ENCODE data around the gene PEX14.
A peak's percentile ranks its signal among the peaks of the same experiment; 100 is the strongest.

The PEX14 gene

GRCh38 chr1:10622910-10623685, 148.3 kb downstream of the PEX14 start:
- no peak for DNase-seq

GRCh38 chr1:10623686-10624145, 149.0 kb downstream of the PEX14 start:
- no peak for DNase-seq

GRCh38 chr1:10624256-10625050, 149.7 kb downstream of the PEX14 start:
- DNase-seq, result no peak

- DNase-seq, result no peak
These were observed 150.3 kb downstream of the PEX14 start for GRCh38 chr1:10625076-10625475.

GRCh38 chr1:10625554-10625953, 150.8 kb downstream of the PEX14 start:
- DNase-seq, result no peak

- peak; percentile 78 for DNase-seq
These were observed 151.5 kb downstream of the PEX14 start for GRCh38 chr1:10626131-10626731.

- no peak for DNase-seq
These were observed 152.2 kb downstream of the PEX14 start for GRCh38 chr1:10626791-10627410.

- no peak for DNase-seq
These were observed 153.9 kb downstream of the PEX14 start for GRCh38 chr1:10628685-10629084.

- no peak for DNase-seq
These were observed 154.5 kb downstream of the PEX14 start for GRCh38 chr1:10629091-10629815.

GRCh38 chr1:10629816-10630571, 155.2 kb downstream of the PEX14 start:
- DNase-seq, result no peak

GRCh38 chr1:10630661-10631120, 155.9 kb downstream of the PEX14 start:
- no peak for DNase-seq

- DNase-seq, result no peak
These were observed 156.5 kb downstream of the PEX14 start for GRCh38 chr1:10631121-10631810.

GRCh38 chr1:10631811-10632593, 157.3 kb downstream of the PEX14 start:
- DNase-seq, result no peak

- DNase-seq, result no peak
These were observed 157.9 kb downstream of the PEX14 start for GRCh38 chr1:10632691-10633090.

GRCh38 chr1:10633416-10633815, 158.7 kb downstream of the PEX14 start:
- no peak for DNase-seq

- no peak for DNase-seq
These were observed 159.3 kb downstream of the PEX14 start for GRCh38 chr1:10634075-10634427.

- DNase-seq, result no peak
These were observed 159.8 kb downstream of the PEX14 start for GRCh38 chr1:10634428-10635084.

GRCh38 chr1:10635085-10635896, 160.5 kb downstream of the PEX14 start:
- DNase-seq, result peak; percentile 58

- DNase-seq, result no peak
These were observed 161.2 kb downstream of the PEX14 start for GRCh38 chr1:10635992-10636391.

Measured in NCI-H2171 (cell line).